Right renal pelvis (tissue), 4 donors: ENCODE results near the gene KDM4C. TPM values are rescaled to one million over a fixed set of nuclear protein-coding genes. Genes with fewer than 3 reads are reported as not detected.

Experiments
- DNase-seq, 4 donors: peaks; one replicate each; pipeline ENCODE4 v3.0.0-alpha.2; 2013; ENCODE audit warnings: low read depth in 4 of 4, low spot score in 3 of 4, missing footprints in 1 of 4
- polyA plus RNA-seq, 4 donors: library from polyadenylated mRNA; unstranded; fragments of 120-200 nt; gene quantifications; one replicate each; pipeline ENCODE4 v1.2.1, GENCODE V29; 2013; ENCODE audit not compliant: insufficient read length in 4 of 4

Gene KDM4C
- polyA plus RNA-seq, 4 donors: 14.9 to 18.4 (median 15.9) TPM

- no peak for DNase-seq
Observed at GRCh38 chr9:7119612-7120011, 361.8 kb downstream of the KDM4C start.

GRCh38 chr9:7121055-7121454, 363.3 kb downstream of the KDM4C start:
- DNase-seq: no peak

- DNase-seq: no peak
Observed at GRCh38 chr9:7121664-7122063, 363.9 kb downstream of the KDM4C start.

- no peak for DNase-seq
Observed at GRCh38 chr9:7123743-7124142, 366.0 kb downstream of the KDM4C start.

- no peak for DNase-seq
Observed at GRCh38 chr9:7125231-7125630, 367.5 kb downstream of the KDM4C start.

GRCh38 chr9:7129391-7129790, 371.6 kb downstream of the KDM4C start:
- DNase-seq: no peak

GRCh38 chr9:7130266-7130820, 372.6 kb downstream of the KDM4C start:
- DNase-seq: no peak

- no peak for DNase-seq
Observed at GRCh38 chr9:7132605-7133004, 374.8 kb downstream of the KDM4C start.

- no peak for DNase-seq
Observed at GRCh38 chr9:7135735-7136134, 378.0 kb downstream of the KDM4C start.

GRCh38 chr9:7137040-7137439, 379.3 kb downstream of the KDM4C start:
- DNase-seq: no peak

GRCh38 chr9:7137571-7137970, 379.8 kb downstream of the KDM4C start:
- DNase-seq: no peak

- no peak for DNase-seq
Observed at GRCh38 chr9:7139886-7140285, 382.1 kb downstream of the KDM4C start.

- DNase-seq: no peak
Observed at GRCh38 chr9:7140401-7140800, 382.6 kb downstream of the KDM4C start.

- no peak for DNase-seq
Observed at GRCh38 chr9:7143645-7144200, 385.9 kb downstream of the KDM4C start.

- DNase-seq: no peak
Observed at GRCh38 chr9:7144265-7145046, 386.7 kb downstream of the KDM4C start.

GRCh38 chr9:7145361-7146069, 387.7 kb downstream of the KDM4C start:
- no peak for DNase-seq

- no peak for DNase-seq
Observed at GRCh38 chr9:7146582-7146981, 388.8 kb downstream of the KDM4C start.

- no peak for DNase-seq
Observed at GRCh38 chr9:7147121-7148090, 389.6 kb downstream of the KDM4C start.

- DNase-seq: no peak
Observed at GRCh38 chr9:7148243-7148765, 390.5 kb downstream of the KDM4C start.

- no peak for DNase-seq
Observed at GRCh38 chr9:7149258-7149657, 391.5 kb downstream of the KDM4C start.
